Suprapubic skin (tissue), 4 donors: ENCODE measurements around the gene PTP4A2. TPM values are rescaled to one million over a fixed set of nuclear protein-coding genes. Genes with fewer than 3 reads are reported as not detected.

ENCODE experiments used
- DNase-seq, 2 donors: peaks; one replicate each; pipeline ENCODE4 v3.0.0-alpha.2; 2019; ENCODE audit warnings: low spot score in 2 of 2
- H3K27ac ChIP-seq: fragments of 200-600 bp; sonication (generic); one replicate; pipeline ENCODE4 v1.5.1; 2019
- H3K27me3 ChIP-seq: fragments of 200-600 bp; sonication (generic); one replicate; pipeline ENCODE4 v1.5.1; 2019
- H3K36me3 ChIP-seq: fragments of 200-600 bp; sonication (generic); one replicate; pipeline ENCODE4 v1.5.1; 2019
- H3K4me1 ChIP-seq: fragments of 200-600 bp; sonication (generic); one replicate; pipeline ENCODE4 v1.5.1; 2019
- H3K4me3 ChIP-seq: fragments of 200-600 bp; sonication (generic); one replicate; pipeline ENCODE4 v1.5.1; 2019; ENCODE audit warnings: mild to moderate bottlenecking
- H3K9me3 ChIP-seq: fragments of 200-600 bp; sonication (generic); one replicate; pipeline ENCODE4 v1.5.1; 2019
- CTCF ChIP-seq, 2 donors: fragments of 200-600 bp in 1 of 2; fragments of 450-650 bp in 1 of 2; sonication (generic) in 1 of 2; IDR thresholded peaks; one replicate each; pipeline ENCODE4 v1.5.1; 2016 to 2019; ENCODE audit warnings: antibody characterized with exemption in 2 of 2, mild to moderate bottlenecking in 1 of 2, moderate library complexity in 1 of 2
- EP300 ChIP-seq: sonication (generic); formaldehyde crosslinking; IDR thresholded peaks from one replicate; pipeline ENCODE4 v1.6.1; 2017; ENCODE audit warnings: antibody characterized with exemption
- POLR2A ChIP-seq, 2 donors: fragments of 450-650 bp; IDR thresholded peaks; one replicate each; pipeline ENCODE4 v1.6.1; 2017; ENCODE audit warnings: antibody characterized with exemption in 2 of 2, mild to moderate bottlenecking in 2 of 2, moderate library complexity in 2 of 2
- POLR2AphosphoS5 ChIP-seq, 3 donors: sonication (generic); formaldehyde crosslinking; IDR thresholded peaks; one replicate each; pipeline ENCODE4 v1.6.1; 2017; ENCODE audit warnings: antibody characterized with exemption in 3 of 3
- WGBS: methylation state at CpG from one replicate; pipeline ENCODE4 v1.1.5; 2018; 5-methylcytosine and 5-hydroxymethylcytosine counted together
- total RNA-seq, 4 donors: library from RNA; depleted of rRNA; stranded (reverse); fragments of >200 nt; gene quantifications; one replicate each; pipeline ENCODE4 v1.1.0, GENCODE V29; 2016

Gene PTP4A2
- total RNA-seq, 4 donors from 2014 or later: 97.2 to 147 (median 121) TPM

GRCh38 chr1:31879981-31880608 is 58.1 kb downstream of the PTP4A2 start:
- 72% methylated on average over 4 of the region's 4 CpGs for WGBS
- H3K4me3 ChIP-seq: no peak overlapping the region
- no peaks in the 10 kb centered on the region for H3K36me3 ChIP-seq
- DNase-seq: no peak
- no peaks in the 10 kb centered on the region for H3K4me1 ChIP-seq
- H3K27me3 ChIP-seq: no peaks in the 10 kb centered on the region
- no peak overlapping the region for H3K27ac ChIP-seq
- TF ChIP-seq CTCF (IDR thresholded peaks at IDR 0.05) (no peak), EP300 (no peak), POLR2A (IDR thresholded peaks at IDR 0.05) (no peak), POLR2AphosphoS5 (IDR thresholded peaks at IDR 0.05) (no peak)
- H3K9me3 ChIP-seq: no peaks in the 10 kb centered on the region

GRCh38 chr1:31878058-31878457 is 60.1 kb downstream of the PTP4A2 start:
- WGBS: 50% methylated on average over 5 of the region's 6 CpGs
- no peak for TF ChIP-seq POLR2AphosphoS5 (IDR thresholded peaks at IDR 0.05)
- TF ChIP-seq CTCF (IDR thresholded peaks at IDR 0.05): no peak
- no peak for TF ChIP-seq EP300
- no peak for TF ChIP-seq POLR2A (IDR thresholded peaks at IDR 0.05)

GRCh38 chr1:31877544-31877943 is 60.6 kb downstream of the PTP4A2 start:
- 69% methylated on average over 4 of the region's 4 CpGs for WGBS
- Histone ChIP-seq H3K36me3 (no peaks in the 10 kb centered on the region), H3K27me3 (no peaks in the 10 kb centered on the region), H3K9me3 (no peaks in the 10 kb centered on the region), H3K27ac (no peak overlapping the region), H3K4me3 (no peak overlapping the region), H3K4me1 (no peaks in the 10 kb centered on the region)
- DNase-seq: no peak
- TF ChIP-seq EP300 (no peak), CTCF (IDR thresholded peaks at IDR 0.05) (no peak), POLR2AphosphoS5 (IDR thresholded peaks at IDR 0.05) (no peak), POLR2A (IDR thresholded peaks at IDR 0.05) (no peak)

More at GRCh38 chr1:31878058-31878457, 60.1 kb downstream of the PTP4A2 start:
- Histone ChIP-seq H3K4me3 (no peak overlapping the region), H3K9me3 (no peaks in the 10 kb centered on the region), H3K4me1 (no peaks in the 10 kb centered on the region), H3K27ac (no peak overlapping the region), H3K36me3 (no peaks in the 10 kb centered on the region), H3K27me3 (no peaks in the 10 kb centered on the region)
- DNase-seq: no peak

- H3K9me3 ChIP-seq: no peaks in the 10 kb centered on the region
- no peak overlapping the region for H3K4me3 ChIP-seq
- TF ChIP-seq CTCF (IDR thresholded peaks at IDR 0.05) (no peak), POLR2AphosphoS5 (IDR thresholded peaks at IDR 0.05) (no peak), POLR2A (IDR thresholded peaks at IDR 0.05) (no peak), EP300 (no peak)
- H3K4me1 ChIP-seq: no peaks in the 10 kb centered on the region
- H3K36me3 ChIP-seq: no peaks in the 10 kb centered on the region
- WGBS: 94% methylated on average over 11 of the region's 11 CpGs
- no peaks in the 10 kb centered on the region for H3K27me3 ChIP-seq
- no peak overlapping the region for H3K27ac ChIP-seq
- no peak for DNase-seq
These were observed 62.4 kb downstream of the PTP4A2 start for GRCh38 chr1:31875636-31876236.

GRCh38 chr1:31874942-31875341 is 63.2 kb downstream of the PTP4A2 start:
- H3K27ac ChIP-seq: no peak overlapping the region
- WGBS: 87% methylated on average over 3 of the region's 3 CpGs
- H3K36me3 ChIP-seq: no peaks in the 10 kb centered on the region
- no peak for DNase-seq
- no peaks in the 10 kb centered on the region for H3K27me3 ChIP-seq
- TF ChIP-seq EP300: no peak
- no peak for TF ChIP-seq POLR2AphosphoS5 (IDR thresholded peaks at IDR 0.05)
- TF ChIP-seq CTCF (IDR thresholded peaks at IDR 0.05): no peak
- no peak for TF ChIP-seq POLR2A (IDR thresholded peaks at IDR 0.05)
- H3K4me3 ChIP-seq: no peak overlapping the region
- H3K4me1 ChIP-seq: no peaks in the 10 kb centered on the region
- H3K9me3 ChIP-seq: no peaks in the 10 kb centered on the region
